Measurements from ENCODE around the gene ZSCAN31. TPM values are rescaled to one million over a fixed set of nuclear protein-coding genes. Genes with fewer than 3 reads are reported as not detected.

The ZSCAN31 gene
- total RNA-seq, 1 donor from 2014 or later = 1.1 TPM

- peaks cover 7% of the 10 kb centered on the region for H3K36me3 Mint-ChIP-seq (ENCODE audit: low read depth, unreplicated experiment)
- peaks cover 9% of the 10 kb centered on the region for H3K4me1 Mint-ChIP-seq (ENCODE audit: low read depth, unreplicated experiment)
- no peak overlapping the region for H3K27ac Mint-ChIP-seq (ENCODE audit: unreplicated experiment)
These were observed 21.1 kb upstream of the ZSCAN31 start for GRCh38 chr6:28357036-28357435.

GRCh38 chr6:28356666-28357020 lies 20.7 kb upstream of the ZSCAN31 start:
- Histone ChIP-seq H3K27ac (ENCODE audit: low read depth, low read length) (peak overlapping the region; percentile 57), H4K20me1 (ENCODE audit: insufficient read depth, low read length) (no peaks in the 10 kb centered on the region), H3K4me1 (ENCODE audit: insufficient read depth, low read length) (peaks cover 16% of the 10 kb centered on the region), H3K4me3 (ENCODE audit: insufficient read depth, low read depth, low read length) (peak overlapping the region; percentile 86), H3K27me3 (ENCODE audit: insufficient read depth, low read length) (no peaks in the 10 kb centered on the region), H3K36me3 (ENCODE audit: insufficient read depth, low read length) (no peaks in the 10 kb centered on the region), H3K79me2 (ENCODE audit: insufficient read depth, low read length) (peaks cover 30% of the 10 kb centered on the region), H3K4me2 (ENCODE audit: low read length) (peak overlapping the region; percentile 97), H2AFZ (ENCODE audit: low read depth, low read length) (peak overlapping the region; percentile 76), H3K9ac (ENCODE audit: low read length) (peak overlapping the region; percentile 90), H3K9me3 (ENCODE audit: insufficient read depth, low read depth, low read length) (no peaks in the 10 kb centered on the region)
- FAIRE-seq = no peak
- H3K9me3 Mint-ChIP-seq (ENCODE audit: unreplicated experiment) = no peaks in the 10 kb centered on the region
- peaks cover 9% of the 10 kb centered on the region for H3K4me1 Mint-ChIP-seq (ENCODE audit: low read depth, unreplicated experiment)
- TF ChIP-seq EZH2 (IDR thresholded peaks at IDR 0.05; ENCODE audit: insufficient read depth, low read length) (no peak), CTCF (IDR thresholded peaks at IDR 0.05; ENCODE audit: insufficient read depth, low read depth, low read length) (no peak)
- H3K36me3 Mint-ChIP-seq (ENCODE audit: low read depth, unreplicated experiment) = peaks cover 7% of the 10 kb centered on the region
- no peak overlapping the region for H3K4me3 Mint-ChIP-seq (ENCODE audit: unreplicated experiment)
- H3K27me3 Mint-ChIP-seq (ENCODE audit: low read depth, unreplicated experiment) = no peaks in the 10 kb centered on the region
- DNase-seq (ENCODE audit: low read depth) = no peak
- H3K27ac Mint-ChIP-seq (ENCODE audit: unreplicated experiment) = peak overlapping the region; percentile 53

More at GRCh38 chr6:28357036-28357435, 21.1 kb upstream of the ZSCAN31 start:
- Histone ChIP-seq H3K4me2 (ENCODE audit: low read length) (peak overlapping the region; percentile 97), H3K36me3 (ENCODE audit: insufficient read depth, low read length) (no peaks in the 10 kb centered on the region), H3K79me2 (ENCODE audit: insufficient read depth, low read length) (peaks cover 26% of the 10 kb centered on the region), H3K9ac (ENCODE audit: low read length) (peak overlapping the region; percentile 90), H3K4me3 (ENCODE audit: insufficient read depth, low read depth, low read length) (no peak overlapping the region), H3K4me1 (ENCODE audit: insufficient read depth, low read length) (peaks cover 16% of the 10 kb centered on the region), H4K20me1 (ENCODE audit: insufficient read depth, low read length) (no peaks in the 10 kb centered on the region), H3K27me3 (ENCODE audit: insufficient read depth, low read length) (no peaks in the 10 kb centered on the region), H3K27ac (ENCODE audit: low read depth, low read length) (no peak overlapping the region), H2AFZ (ENCODE audit: low read depth, low read length) (peak overlapping the region; percentile 76), H3K9me3 (ENCODE audit: insufficient read depth, low read depth, low read length) (no peaks in the 10 kb centered on the region)
- DNase-seq (ENCODE audit: low read depth) (peak; percentile 40), FAIRE-seq (no peak)
- no peak for TF ChIP-seq CTCF (IDR thresholded peaks at IDR 0.05; ENCODE audit: insufficient read depth, low read depth, low read length)
- no peak for TF ChIP-seq EZH2 (IDR thresholded peaks at IDR 0.05; ENCODE audit: insufficient read depth, low read length)
- no peaks in the 10 kb centered on the region for H3K9me3 Mint-ChIP-seq (ENCODE audit: unreplicated experiment)
- H3K27me3 Mint-ChIP-seq (ENCODE audit: low read depth, unreplicated experiment) = no peaks in the 10 kb centered on the region
- H3K4me3 Mint-ChIP-seq (ENCODE audit: unreplicated experiment) = no peak overlapping the region

All from astrocyte (in vitro differentiated cells and primary cell).